ENCODE data around the gene ACTR6. TPM values are rescaled to one million over a fixed set of nuclear protein-coding genes. Genes with fewer than 3 reads are reported as not detected.
A peak's percentile ranks its signal among the peaks of the same experiment; 100 is the strongest.

The ACTR6 gene
- total and polyA plus RNA-seq, 9 of the 15 experiments (the other 6 are each of a cell fraction or from before 2014, with no cell fraction given) = 26.1 to 109 (median 70.9) TPM

DNA sequence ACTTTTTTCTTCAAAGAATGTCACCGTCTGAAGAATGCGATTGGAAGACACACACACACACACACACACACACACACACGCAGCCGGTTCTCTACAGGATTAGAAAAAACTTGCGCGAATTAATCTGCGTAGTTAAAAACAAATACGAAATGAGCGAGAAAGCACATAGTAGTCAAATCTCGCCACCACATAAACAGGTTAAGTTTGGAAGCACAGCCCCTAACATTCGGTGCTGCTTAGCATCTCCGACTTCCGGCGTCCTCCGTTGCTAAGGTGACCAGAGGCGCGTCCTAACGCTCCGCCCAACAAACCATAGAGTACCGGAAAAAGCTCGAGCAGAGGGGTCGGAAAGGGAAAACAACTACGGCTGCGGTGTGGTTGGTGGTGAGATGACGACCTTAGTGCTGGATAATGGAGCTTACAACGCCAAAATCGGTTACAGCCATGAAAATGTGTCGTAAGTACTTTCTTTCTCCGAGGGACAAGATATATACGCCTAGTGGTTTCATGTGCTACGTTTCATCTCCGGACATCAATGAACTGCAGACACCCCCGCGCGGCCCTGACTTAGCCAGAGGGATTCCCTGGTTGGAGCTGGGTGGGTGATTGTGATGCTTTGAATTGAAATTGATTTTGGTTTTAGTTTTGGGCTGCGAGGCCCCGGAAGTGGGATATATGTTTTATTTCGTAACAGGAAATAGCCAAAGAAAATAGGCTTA lies at the start of gene ACTR6 (continued):
- TF ChIP-seq NR2C2 (CRISPR knock-in tag; IDR thresholded peaks at IDR 0.05) (no peak), NR2C2 (tag; IDR thresholded peaks at IDR 0.05) (peak; percentile 59), SP1 (CRISPR knock-in tag; IDR thresholded peaks at IDR 0.05) (peak; percentile 36; the same call in 1 of the 2 replicates), SMAD4 (CRISPR knock-in tag; conservative IDR thresholded peaks at IDR 0.05) (no peak), CREBBP (IDR thresholded peaks at IDR 0.05; ENCODE audit: low read depth, low read length) (no peak), ZNF766 (CRISPR knock-in tag; conservative IDR thresholded peaks at IDR 0.05) (no peak), MYC (IDR thresholded peaks at IDR 0.05; ENCODE audit: low read depth, low read length) (peak; percentile 79), MYC (CRISPR knock-in tag; IDR thresholded peaks at IDR 0.05; ENCODE audit: borderline replicate concordance, low read depth) (no peak), ZNF140 (CRISPR knock-in tag; IDR thresholded peaks at IDR 0.05) (no peak), TCF7L2 (IDR thresholded peaks at IDR 0.05; ENCODE audit: low read depth, low read length) (no peak), ASH1L (IDR thresholded peaks at IDR 0.05; ENCODE audit: borderline replicate concordance, low read depth, partially characterized antibody) (no peak), POLR2AphosphoS5 (IDR thresholded peaks at IDR 0.05; ENCODE audit: control insufficient read depth, insufficient read depth, low read depth, low read length) (peak; percentile 85), FOXK2 (conservative IDR thresholded peaks at IDR 0.05 in 1 of 2, IDR thresholded peaks at IDR 0.05 in 1 of 2; ENCODE audit: low read depth in 2 of 2) (peak; percentile 91 to 96), ZNF445 (CRISPR knock-in tag; IDR thresholded peaks at IDR 0.05; ENCODE audit: low read depth) (no peak), FOXA1 (IDR thresholded peaks at IDR 0.05; ENCODE audit: borderline replicate concordance) (no peak), MYBL2 (IDR thresholded peaks at IDR 0.05; ENCODE audit: low read depth) (no peak), MYBL2 (CRISPR knock-in tag; IDR thresholded peaks at IDR 0.05; ENCODE audit: borderline replicate concordance) (no peak), ZNF224 (CRISPR knock-in tag; IDR thresholded peaks at IDR 0.05) (no peak)
- TF ChIP-seq, protein P1, sequence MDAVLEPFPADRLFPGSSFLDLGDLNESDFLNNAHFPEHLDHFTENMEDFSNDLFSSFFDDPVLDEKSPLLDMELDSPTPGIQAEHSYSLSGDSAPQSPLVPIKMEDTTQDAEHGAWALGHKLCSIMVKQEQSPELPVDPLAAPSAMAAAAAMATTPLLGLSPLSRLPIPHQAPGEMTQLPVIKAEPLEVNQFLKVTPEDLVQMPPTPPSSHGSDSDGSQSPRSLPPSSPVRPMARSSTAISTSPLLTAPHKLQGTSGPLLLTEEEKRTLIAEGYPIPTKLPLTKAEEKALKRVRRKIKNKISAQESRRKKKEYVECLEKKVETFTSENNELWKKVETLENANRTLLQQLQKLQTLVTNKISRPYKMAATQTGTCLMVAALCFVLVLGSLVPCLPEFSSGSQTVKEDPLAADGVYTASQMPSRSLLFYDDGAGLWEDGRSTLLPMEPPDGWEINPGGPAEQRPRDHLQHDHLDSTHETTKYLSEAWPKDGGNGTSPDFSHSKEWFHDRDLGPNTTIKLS (IDR thresholded peaks at IDR 0.05; ENCODE audit: borderline replicate concordance, low read depth) = peak; percentile 56; the same call in 1 of the 2 replicates
- TF ChIP-seq, protein P2, sequence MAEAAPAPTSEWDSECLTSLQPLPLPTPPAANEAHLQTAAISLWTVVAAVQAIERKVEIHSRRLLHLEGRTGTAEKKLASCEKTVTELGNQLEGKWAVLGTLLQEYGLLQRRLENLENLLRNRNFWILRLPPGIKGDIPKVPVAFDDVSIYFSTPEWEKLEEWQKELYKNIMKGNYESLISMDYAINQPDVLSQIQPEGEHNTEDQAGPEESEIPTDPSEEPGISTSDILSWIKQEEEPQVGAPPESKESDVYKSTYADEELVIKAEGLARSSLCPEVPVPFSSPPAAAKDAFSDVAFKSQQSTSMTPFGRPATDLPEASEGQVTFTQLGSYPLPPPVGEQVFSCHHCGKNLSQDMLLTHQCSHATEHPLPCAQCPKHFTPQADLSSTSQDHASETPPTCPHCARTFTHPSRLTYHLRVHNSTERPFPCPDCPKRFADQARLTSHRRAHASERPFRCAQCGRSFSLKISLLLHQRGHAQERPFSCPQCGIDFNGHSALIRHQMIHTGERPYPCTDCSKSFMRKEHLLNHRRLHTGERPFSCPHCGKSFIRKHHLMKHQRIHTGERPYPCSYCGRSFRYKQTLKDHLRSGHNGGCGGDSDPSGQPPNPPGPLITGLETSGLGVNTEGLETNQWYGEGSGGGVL (CRISPR knock-in tag; IDR thresholded peaks at IDR 0.05) = no peak
- TF ChIP-seq, protein P3, sequence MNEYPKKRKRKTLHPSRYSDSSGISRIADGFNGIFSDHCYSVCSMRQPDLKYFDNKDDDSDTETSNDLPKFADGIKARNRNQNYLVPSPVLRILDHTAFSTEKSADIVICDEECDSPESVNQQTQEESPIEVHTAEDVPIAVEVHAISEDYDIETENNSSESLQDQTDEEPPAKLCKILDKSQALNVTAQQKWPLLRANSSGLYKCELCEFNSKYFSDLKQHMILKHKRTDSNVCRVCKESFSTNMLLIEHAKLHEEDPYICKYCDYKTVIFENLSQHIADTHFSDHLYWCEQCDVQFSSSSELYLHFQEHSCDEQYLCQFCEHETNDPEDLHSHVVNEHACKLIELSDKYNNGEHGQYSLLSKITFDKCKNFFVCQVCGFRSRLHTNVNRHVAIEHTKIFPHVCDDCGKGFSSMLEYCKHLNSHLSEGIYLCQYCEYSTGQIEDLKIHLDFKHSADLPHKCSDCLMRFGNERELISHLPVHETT (CRISPR knock-in tag; conservative IDR thresholded peaks at IDR 0.05 in 1 of 2, IDR thresholded peaks at IDR 0.05 in 1 of 2) = 0 out of 4 replicates have a peak, but pooled peaks of 1 of the 2 experiments have one; percentile 13
- TF ChIP-seq, protein P4, sequence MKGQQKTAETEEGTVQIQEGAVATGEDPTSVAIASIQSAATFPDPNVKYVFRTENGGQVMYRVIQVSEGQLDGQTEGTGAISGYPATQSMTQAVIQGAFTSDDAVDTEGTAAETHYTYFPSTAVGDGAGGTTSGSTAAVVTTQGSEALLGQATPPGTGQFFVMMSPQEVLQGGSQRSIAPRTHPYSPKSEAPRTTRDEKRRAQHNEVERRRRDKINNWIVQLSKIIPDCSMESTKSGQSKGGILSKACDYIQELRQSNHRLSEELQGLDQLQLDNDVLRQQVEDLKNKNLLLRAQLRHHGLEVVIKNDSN (CRISPR knock-in tag; IDR thresholded peaks at IDR 0.05) = no peak

Measured in K562 (cell line).